Keratinocyte (primary cell): ENCODE data around the gene LRRC51. TPM values are rescaled to one million over a fixed set of nuclear protein-coding genes. Genes with fewer than 3 reads are reported as not detected.

Experiments
- DNase-seq: peaks from one replicate; pipeline ENCODE4 v3.0.0-alpha.2; 2011; ENCODE audit warnings: low read depth, missing footprints, low spot score
- FAIRE-seq: peaks from 2 replicates; lab custom pipeline; 2011; peaks lifted over from hg19 to GRCh38; lab: Jason Lieb, UNC
- H2AFZ ChIP-seq: 2 replicates; pipeline ENCODE4 v1.6.0; 2012; ENCODE audit warnings: low read length, control low read depth, inconsistent platforms; ENCODE audit not compliant: control insufficient read depth
- H3K27ac ChIP-seq: 2 replicates; pipeline ENCODE4 v1.5.1; 2011; ENCODE audit warnings: low read length; ENCODE audit not compliant: control insufficient read depth, insufficient read depth
- H3K27me3 ChIP-seq: 3 replicates; pipeline ENCODE4 v1.6.0; 2011; ENCODE audit warnings: low read length; ENCODE audit not compliant: control insufficient read depth, insufficient read depth; ENCODE audit errors: extremely low read depth
- H3K36me3 ChIP-seq, 2 experiments: 2 replicates in 1 of 2; 3 replicates in 1 of 2; pipeline ENCODE4 v1.5.1; 2011; ENCODE audit warnings: low read length in 2 of 2, mild to moderate bottlenecking in 1 of 2; ENCODE audit not compliant: control insufficient read depth in 2 of 2, insufficient read depth in 2 of 2; ENCODE audit errors: extremely low read depth in 1 of 2
- H3K4me1 ChIP-seq: 3 replicates; pipeline ENCODE4 v1.5.1; 2011; ENCODE audit warnings: low read length; ENCODE audit not compliant: control insufficient read depth, insufficient read depth; ENCODE audit errors: extremely low read depth
- H3K4me2 ChIP-seq: 3 replicates; pipeline ENCODE4 v1.6.0; 2011; ENCODE audit warnings: low read depth, low read length; ENCODE audit not compliant: control insufficient read depth, insufficient read depth; ENCODE audit errors: extremely low read depth
- H3K4me3 ChIP-seq, 3 experiments: fragments of 200-600 bp in 1 of 3; sonication (generic) in 1 of 3; 2 replicates in 2 of 3; 3 replicates in 1 of 3; pipeline ENCODE4 v1.5.1; 2011 to 2016; ENCODE audit warnings: low read length in 3 of 3, mild to moderate bottlenecking in 3 of 3, control low read depth in 2 of 3, inconsistent platforms in 1 of 3, low read depth in 1 of 3, mixed read lengths in 1 of 3, mixed run types in 1 of 3, moderate library complexity in 1 of 3; ENCODE audit not compliant: control insufficient read depth in 2 of 3, insufficient read depth in 2 of 3; ENCODE audit errors: extremely low read depth in 1 of 3
- H3K79me2 ChIP-seq: 2 replicates; pipeline ENCODE4 v1.6.0; 2012; ENCODE audit warnings: low read length; ENCODE audit not compliant: control insufficient read depth, insufficient read depth
- H3K9ac ChIP-seq: 3 replicates; pipeline ENCODE4 v1.6.0; 2011; ENCODE audit warnings: low read length; ENCODE audit not compliant: control insufficient read depth, insufficient read depth; ENCODE audit errors: extremely low read depth
- H3K9me1 ChIP-seq: 3 replicates; pipeline ENCODE4 v1.6.0; 2011; ENCODE audit warnings: low read length; ENCODE audit not compliant: control insufficient read depth, insufficient read depth; ENCODE audit errors: extremely low read depth
- H3K9me3 ChIP-seq: 2 replicates; pipeline ENCODE4 v1.5.1; 2012; ENCODE audit warnings: low read depth, low read length; ENCODE audit not compliant: control insufficient read depth
- H4K20me1 ChIP-seq: 3 replicates; pipeline ENCODE4 v1.6.0; 2011; ENCODE audit warnings: low read length; ENCODE audit not compliant: control insufficient read depth, insufficient read depth; ENCODE audit errors: extremely low read depth
- CTCF ChIP-seq, 3 experiments: IDR thresholded peaks in 1 of 3; conservative IDR thresholded peaks in 1 of 3; optimal IDR thresholded peaks in 1 of 3; 2 replicates in 2 of 3; 3 replicates in 1 of 3; pipeline versions ENCODE3 to v1.5.1; 2011; ENCODE audit warnings: low read length in 3 of 3, mild to moderate bottlenecking in 3 of 3, moderate library complexity in 2 of 3, control low read depth in 1 of 3, inconsistent platforms in 1 of 3; ENCODE audit not compliant: insufficient read depth in 2 of 3; ENCODE audit errors: extremely low read depth in 1 of 3
- EZH2 ChIP-seq: IDR thresholded peaks from one replicate; pipeline ENCODE4 v1.6.1; 2012; ENCODE audit warnings: inconsistent platforms, mild to moderate bottlenecking, low read length, moderate library complexity
- dilution Hi-C: fragments of 300-500 bp; cut with MboI; formaldehyde crosslinking; loops from one replicate; pipeline ENCODE4 v1.7.0; 2020; ENCODE audit warnings: low sequenced_read_pairs; ENCODE audit not compliant: extremely low pct_ligation_motif_present
- polyA plus RNA-seq, 5 experiments: library from polyadenylated mRNA; depleted of rRNA in 3 of 5; stranded (reverse) in 3 of 5; stranded (forward) in 1 of 5; unstranded in 1 of 5; fragments of >200 nt; gene quantifications; 1 replicate in 1 of 5; 2 replicates in 3 of 5; 3 replicates in 1 of 5; pipeline versions ENCODE4 v1.2.1 to v1.2.3, GENCODE V29; 2011 to 2012; ENCODE audit warnings: missing spikeins in 2 of 5, low read depth in 1 of 5, low replicate concordance in 1 of 5

Gene LRRC51
- polyA plus RNA-seq, 1 donor (not counting 4 experiments of a cell fraction or from before 2014, with no cell fraction given), result 5.2 TPM

DNA sequence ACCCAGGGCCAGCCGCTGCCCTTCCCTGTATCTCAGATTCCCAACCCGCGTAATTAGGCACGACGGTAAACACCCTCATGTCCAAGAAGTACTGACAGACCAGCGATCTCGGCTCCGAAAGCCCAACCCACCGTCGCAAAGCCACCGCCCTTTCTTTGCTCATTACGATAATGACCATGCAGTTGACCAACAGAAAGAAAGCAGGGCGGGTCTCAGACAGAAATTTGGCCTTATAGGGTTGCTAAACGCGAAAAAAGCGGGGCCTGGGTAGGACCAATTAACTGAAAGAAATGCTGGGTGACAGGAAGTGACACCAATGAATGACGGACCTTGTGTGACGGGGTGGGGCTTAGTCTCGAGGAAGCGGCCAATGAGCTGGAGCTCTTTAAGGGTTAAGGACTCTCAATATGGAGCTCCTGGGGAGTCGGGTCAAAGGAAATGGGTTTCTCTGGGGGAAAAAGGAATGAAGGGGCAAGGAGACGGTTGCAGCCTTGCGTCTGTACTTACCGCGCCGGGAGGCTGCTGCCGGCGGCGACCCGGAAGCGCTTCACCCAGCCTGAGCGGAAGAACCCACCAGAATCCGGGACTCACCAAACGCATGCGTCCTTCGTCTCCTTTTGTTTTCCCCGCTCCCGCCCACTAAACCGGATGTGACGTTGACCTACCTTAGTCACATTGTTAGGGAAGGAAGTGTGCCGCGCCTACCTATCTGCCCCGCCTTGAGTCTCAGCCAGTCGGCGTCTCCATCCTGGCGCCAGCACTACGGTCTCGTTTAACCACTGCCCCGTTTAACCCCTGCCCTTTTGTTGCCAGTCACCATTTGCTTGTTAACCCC lies 31.7 kb downstream of the LRRC51 start, which contains the start of gene ANAPC15:
Gene ANAPC15 (minus strand): TSS at position 553 of the 835 bp plus-strand sequence. CDS start 1,419 bp downstream, outside the sequence.
- peak within 1 kb of the TSS; percentile 99 for H3K9ac ChIP-seq
- TF ChIP-seq EZH2, result no peak
- no peaks in the 10 kb centered on the region for H4K20me1 ChIP-seq
- H3K36me3 ChIP-seq, result peaks cover 0 to 7% of the 10 kb centered on the region in 2 experiments
- peaks cover 46% of the 10 kb centered on the region for H3K4me1 ChIP-seq
- H2AFZ ChIP-seq, result peak within 1 kb of the TSS; percentile 91
- peak within 1 kb of the TSS; percentile 85 for H3K4me2 ChIP-seq
- peak; percentile 97 for DNase-seq
- peaks cover 4% of the 10 kb centered on the region for H3K79me2 ChIP-seq
- H3K9me3 ChIP-seq, result no peaks in the 10 kb centered on the region
- dilution Hi-C loops, result no loop called here
- FAIRE-seq, result peak; percentile 89
- H3K9me1 ChIP-seq, result no peaks in the 10 kb centered on the region
- no peaks in the 10 kb centered on the region for H3K27me3 ChIP-seq
- peak within 1 kb of the TSS; percentile 99 for H3K27ac ChIP-seq
- peak within 1 kb of the TSS; percentile 50 to 91 (median 62) for H3K4me3 ChIP-seq

DNA sequence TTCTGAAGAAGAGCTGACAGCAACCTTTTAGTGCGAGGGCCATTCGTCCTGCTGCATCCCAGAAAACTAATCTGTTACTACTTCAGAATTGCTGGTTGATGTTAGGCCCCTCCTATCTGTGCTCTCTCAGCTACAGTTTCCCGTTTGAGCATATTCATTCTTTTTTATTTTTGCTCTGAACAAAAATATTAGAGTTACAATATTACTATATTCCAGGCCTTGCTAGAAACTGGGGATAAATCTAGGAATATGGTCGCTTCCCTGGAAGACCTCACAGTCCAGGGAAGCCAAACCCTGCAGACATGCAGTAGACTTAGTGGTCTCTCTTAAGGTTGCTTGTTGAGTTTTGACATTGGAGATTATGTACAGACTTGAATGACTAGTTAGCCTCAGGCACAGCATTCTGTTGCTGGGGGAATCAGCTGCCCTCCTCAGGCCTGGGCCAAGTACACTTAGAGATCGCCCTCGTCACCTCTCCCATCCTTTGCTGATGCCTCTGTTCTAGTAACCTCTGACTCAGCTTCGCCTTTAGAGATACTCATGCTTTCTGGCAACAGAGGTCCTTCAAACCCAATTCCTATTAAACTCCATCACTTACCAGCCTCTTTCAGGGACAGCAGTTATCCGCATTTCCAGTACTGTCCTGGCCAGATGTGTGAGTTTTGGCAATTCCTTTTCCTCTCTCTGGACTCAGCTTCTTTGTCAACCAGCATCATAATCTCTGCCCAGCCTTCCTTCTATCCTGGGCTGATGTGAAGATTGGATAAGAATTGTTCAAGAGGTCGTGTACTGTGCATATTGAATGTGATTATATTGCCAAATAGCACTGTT lies 32.5 kb downstream of the LRRC51 start:
- Histone ChIP-seq H3K4me3 (peak overlapping the region; percentile 50 to 91 (median 62)), H3K4me1 (peaks cover 46% of the 10 kb centered on the region), H3K79me2 (peaks cover 4% of the 10 kb centered on the region), H4K20me1 (no peaks in the 10 kb centered on the region), H3K9ac (peak overlapping the region; percentile 99), H3K4me2 (peak overlapping the region; percentile 85), H3K36me3 (peaks cover 2 to 8% of the 10 kb centered on the region in 2 experiments), H3K27me3 (no peaks in the 10 kb centered on the region), H3K9me3 (no peaks in the 10 kb centered on the region), H3K9me1 (no peaks in the 10 kb centered on the region), H2AFZ (peak overlapping the region; percentile 86), H3K27ac (peak overlapping the region; percentile 99)
- TF ChIP-seq EZH2 (no peak), CTCF (optimal IDR thresholded peaks at IDR 0.05 in 1 of 3, IDR thresholded peaks at IDR 0.05 in 1 of 3, conservative IDR thresholded peaks at IDR 0.05 in 1 of 3; ENCODE audit: extremely low read depth in 1 of 3, insufficient read depth in 2 of 3, low read length in 3 of 3) (no peak)
- FAIRE-seq (peak; percentile 5), DNase-seq (peak; percentile 90)
- dilution Hi-C loops, result no loop called here
